Fibroblast of lung (primary cell): ENCODE results near the gene ERF.

ENCODE experiments used
- CTCF ChIP-seq, 2 donors: IDR thresholded peaks in 1 of 2; conservative IDR thresholded peaks in 1 of 2; 1 replicate in 1 of 2; 2 replicates in 1 of 2; pipeline ENCODE4 v1.5.1; 2011 to 2012; ENCODE audit warnings: low read length in 2 of 2, control low read depth in 1 of 2, inconsistent platforms in 1 of 2, low read depth in 1 of 2, mild to moderate bottlenecking in 1 of 2
- EZH2 ChIP-seq: IDR thresholded peaks from 2 replicates; pipeline ENCODE4 v1.5.1; 2012; ENCODE audit warnings: low read length, control low read depth, mild to moderate bottlenecking; ENCODE audit errors: missing control alignments

- no peak for TF ChIP-seq EZH2
- no peak for TF ChIP-seq CTCF (conservative IDR thresholded peaks at IDR 0.05 in 1 of 2, IDR thresholded peaks at IDR 0.05 in 1 of 2; ENCODE audit: low read depth in 1 of 2, low read length in 2 of 2)
Measured at GRCh38 chr19:42286349-42287016, 31.6 kb upstream of the ERF start.
